Mucosa of rectum (tissue), 2 donors: ENCODE measurements around the gene CHST9.
"Not testable (repeated sequence)": the region's sequence is repeated elsewhere in the genome, so short reads cannot be mapped to it uniquely, and the experiment has no call there.

Experiments
- H3K27ac ChIP-seq, 2 donors: one replicate each; pipeline ENCODE4 v1.7.0; 2013; ENCODE audit warnings: inconsistent platforms in 2 of 2, low read depth in 2 of 2, low read length in 2 of 2
- H3K27me3 ChIP-seq, 2 donors: one replicate each; pipeline ENCODE4 v1.7.0; 2013; ENCODE audit warnings: low read length in 2 of 2; ENCODE audit not compliant: control insufficient read depth in 2 of 2, insufficient read depth in 2 of 2
- H3K36me3 ChIP-seq, 2 donors: one replicate each; pipeline ENCODE4 v1.7.0; 2013; ENCODE audit warnings: low read length in 2 of 2; ENCODE audit not compliant: control insufficient read depth in 2 of 2, insufficient read depth in 2 of 2
- H3K4me1 ChIP-seq, 2 donors: one replicate each; pipeline ENCODE4 v1.7.0; 2013; ENCODE audit warnings: low read length in 2 of 2, mild to moderate bottlenecking in 1 of 2; ENCODE audit not compliant: control insufficient read depth in 2 of 2, insufficient read depth in 2 of 2
- H3K4me3 ChIP-seq, 2 donors: one replicate each; pipeline ENCODE4 v1.7.0; 2013; ENCODE audit warnings: low read length in 2 of 2
- H3K9ac ChIP-seq, 2 donors: one replicate each; pipeline ENCODE4 v1.7.0; 2013; ENCODE audit warnings: low read length in 2 of 2, low read depth in 1 of 2, mild to moderate bottlenecking in 1 of 2
- H3K9me3 ChIP-seq, 2 donors: one replicate each; pipeline ENCODE4 v1.7.0; 2013; ENCODE audit warnings: low read length in 2 of 2; ENCODE audit not compliant: control insufficient read depth in 2 of 2
- donor health status: healthy.
- donor health status: Normal muscosa, but diverticular disease.

Gene CHST9

GRCh38 chr18:26993568-26993967, 191.5 kb downstream of the CHST9 start:
- H3K4me3 ChIP-seq, result no peak overlapping the region

GRCh38 chr18:26992926-26993325, 192.2 kb downstream of the CHST9 start:
- H3K4me3 ChIP-seq, result no peak overlapping the region
- H3K4me1 ChIP-seq, result no peaks in the 10 kb centered on the region
- H3K27me3 ChIP-seq, result no peaks in the 10 kb centered on the region
- H3K9me3 ChIP-seq, result no peaks in the 10 kb centered on the region
- H3K9ac ChIP-seq, result no peak overlapping the region
- H3K27ac ChIP-seq, result no peak overlapping the region
- H3K36me3 ChIP-seq, result no peaks in the 10 kb centered on the region

More at GRCh38 chr18:26993568-26993967, 191.5 kb downstream of the CHST9 start:
- H3K27ac ChIP-seq, result no peak overlapping the region
- no peak overlapping the region for H3K9ac ChIP-seq
- H3K27me3 ChIP-seq, result no peaks in the 10 kb centered on the region
- no peaks in the 10 kb centered on the region for H3K36me3 ChIP-seq
- no peaks in the 10 kb centered on the region for H3K9me3 ChIP-seq
- no peaks in the 10 kb centered on the region for H3K4me1 ChIP-seq

GRCh38 chr18:26989842-26990241, 195.3 kb downstream of the CHST9 start:
- H3K4me3 ChIP-seq, result no peak overlapping the region
- H3K9ac ChIP-seq, result no peak overlapping the region
- no peaks in the 10 kb centered on the region for H3K36me3 ChIP-seq
- H3K4me1 ChIP-seq, result no peaks in the 10 kb centered on the region
- H3K9me3 ChIP-seq, result no peaks in the 10 kb centered on the region
- H3K27me3 ChIP-seq, result no peaks in the 10 kb centered on the region
- H3K27ac ChIP-seq, result no peak overlapping the region

DNA sequence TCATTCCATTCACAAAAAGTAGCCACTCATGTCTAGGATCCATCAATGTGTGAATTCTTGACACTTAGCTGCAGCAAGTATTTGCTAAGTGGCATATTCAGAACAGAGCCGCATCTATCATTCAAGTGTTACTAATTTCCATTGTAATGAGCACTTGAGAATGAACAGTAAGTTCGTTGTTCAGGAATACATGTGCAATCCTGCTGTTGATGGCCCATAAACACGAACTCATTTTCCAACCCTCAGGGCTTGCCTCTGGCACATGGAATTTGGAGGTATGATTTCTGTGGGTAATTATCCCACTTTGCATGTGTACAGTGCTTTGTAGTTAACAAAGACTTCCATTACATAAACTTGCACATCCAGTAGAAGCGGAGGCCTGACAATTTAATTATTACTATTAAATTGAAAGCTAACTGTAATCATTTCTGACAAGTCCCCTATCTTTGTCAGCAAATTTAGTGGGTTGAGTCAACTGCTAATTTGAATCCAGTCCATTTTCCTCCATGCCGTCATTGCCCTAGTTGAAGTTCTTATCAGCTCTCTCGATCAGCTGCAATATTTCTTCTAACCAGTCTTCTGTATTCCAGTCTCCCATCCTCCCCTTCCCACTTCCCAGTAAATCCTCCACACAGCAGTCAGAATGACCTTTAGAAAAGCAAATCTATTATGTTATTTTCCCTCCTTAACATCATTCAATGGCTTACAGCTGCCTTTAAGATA, 203.6 kb downstream of the CHST9 start:
- no peak overlapping the region for H3K27ac ChIP-seq
- no peak overlapping the region for H3K4me3 ChIP-seq
- H3K9ac ChIP-seq, result no peak overlapping the region
- no peaks in the 10 kb centered on the region for H3K9me3 ChIP-seq
- no peaks in the 10 kb centered on the region for H3K36me3 ChIP-seq
- no peaks in the 10 kb centered on the region for H3K27me3 ChIP-seq
- no peaks in the 10 kb centered on the region for H3K4me1 ChIP-seq

DNA sequence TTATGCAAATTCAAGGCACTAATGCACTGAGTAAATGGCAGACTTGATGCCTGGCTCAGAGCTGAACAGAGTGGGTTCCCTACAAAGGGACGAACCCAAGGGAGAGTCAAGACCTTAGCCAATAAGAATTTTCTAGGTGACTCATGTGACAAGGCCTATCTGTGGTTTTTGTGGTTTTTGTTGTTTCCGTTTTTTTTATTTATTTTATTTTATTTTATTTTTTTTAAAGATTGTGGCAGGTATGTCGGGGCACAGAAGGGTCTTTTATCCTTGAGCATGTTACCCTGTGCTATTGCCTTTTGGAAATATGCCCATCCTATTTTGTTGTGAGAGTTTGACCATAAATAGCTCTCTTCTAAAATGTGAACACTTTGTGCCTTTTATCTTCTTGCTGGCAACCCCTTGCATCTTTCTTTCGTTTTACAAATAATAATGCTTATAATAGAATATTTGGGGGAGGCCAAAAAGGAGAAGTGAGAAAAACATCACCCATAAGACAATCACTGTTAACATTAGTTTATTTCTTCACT, 206.2 kb downstream of the CHST9 start:
- Histone ChIP-seq H3K4me3 (no peak overlapping the region), H3K36me3 (no peaks in the 10 kb centered on the region), H3K27me3 (no peaks in the 10 kb centered on the region), H3K4me1 (no peaks in the 10 kb centered on the region), H3K9me3 (no peaks in the 10 kb centered on the region), H3K27ac (no peak overlapping the region), H3K9ac (no peak overlapping the region)

GRCh38 chr18:26977781-26978180, 207.3 kb downstream of the CHST9 start:
- no peak overlapping the region for H3K27ac ChIP-seq
- H3K27me3 ChIP-seq, result no peaks in the 10 kb centered on the region
- H3K9me3 ChIP-seq, result no peaks in the 10 kb centered on the region
- H3K36me3 ChIP-seq, result no peaks in the 10 kb centered on the region
- no peak overlapping the region for H3K9ac ChIP-seq
- H3K4me3 ChIP-seq, result no peak overlapping the region
- H3K4me1 ChIP-seq, result no peaks in the 10 kb centered on the region

- Histone ChIP-seq H3K36me3 (no peaks in the 10 kb centered on the region), H3K27me3 (no peaks in the 10 kb centered on the region), H3K9ac (no peak overlapping the region), H3K27ac (no peak overlapping the region), H3K4me3 (no peak overlapping the region), H3K4me1 (no peaks in the 10 kb centered on the region), H3K9me3 (no peaks in the 10 kb centered on the region)
Observed at GRCh38 chr18:26976206-26976605, 208.9 kb downstream of the CHST9 start.

GRCh38 chr18:26972549-26972948, 212.6 kb downstream of the CHST9 start:
- H3K27me3 ChIP-seq, H3K27ac ChIP-seq, H3K9me3 ChIP-seq, H3K4me3 ChIP-seq, H3K36me3 ChIP-seq, H3K9ac ChIP-seq, H3K4me1 ChIP-seq: not testable (repeated sequence)

DNA sequence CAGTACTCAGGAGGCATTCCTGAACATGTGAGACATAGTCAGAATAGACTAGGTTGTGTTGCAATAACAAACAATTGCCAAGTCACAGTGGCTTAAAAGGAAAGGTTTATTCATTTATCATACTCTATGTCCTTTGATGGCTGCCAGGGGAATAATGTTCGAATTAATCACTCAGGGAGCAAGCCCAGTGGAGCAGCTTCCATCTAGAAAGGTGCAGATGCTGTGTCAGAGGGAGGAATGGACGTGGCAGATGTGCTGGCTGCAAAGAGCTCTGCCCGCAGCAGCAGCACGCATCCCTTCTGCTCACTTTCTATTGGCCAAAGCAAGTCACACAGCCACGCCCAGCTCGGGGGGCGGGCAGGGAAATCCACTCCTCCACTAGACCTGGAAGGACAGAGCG, 213.7 kb downstream of the CHST9 start:
- Histone ChIP-seq H3K36me3 (no peaks in the 10 kb centered on the region), H3K4me3 (no peak overlapping the region), H3K27ac (no peak overlapping the region)

GRCh38 chr18:26970637-26971036, 214.5 kb downstream of the CHST9 start:
- Histone ChIP-seq H3K9me3 (no peaks in the 10 kb centered on the region), H3K36me3 (no peaks in the 10 kb centered on the region), H3K27me3 (no peaks in the 10 kb centered on the region), H3K27ac (no peak overlapping the region), H3K9ac (no peak overlapping the region), H3K4me1 (no peaks in the 10 kb centered on the region), H3K4me3 (no peak overlapping the region)

More for the DNA sequence above, 213.7 kb downstream of the CHST9 start:
- Histone ChIP-seq H3K9ac (no peak overlapping the region), H3K27me3 (no peaks in the 10 kb centered on the region), H3K4me1 (no peaks in the 10 kb centered on the region), H3K9me3 (no peaks in the 10 kb centered on the region)
